Ovary (tissue), 9 donors: ENCODE data around the gene ATXN10. TPM values are rescaled to one million over a fixed set of nuclear protein-coding genes. Genes with fewer than 3 reads are reported as not detected.
A peak's percentile ranks its signal among the peaks of the same experiment; 100 is the strongest.

Experiments
- DNase-seq, 5 donors: peaks; one replicate each; pipeline ENCODE4 v3.0.0-alpha.2; 2019 to 2020
- H3K27ac ChIP-seq, 2 donors: fragments of 200-600 bp; one replicate each; pipeline versions ENCODE4 v1.5.1 to v1.8.0; 2019 to 2022
- H3K27me3 ChIP-seq: fragments of 200-600 bp; one replicate; pipeline ENCODE4 v1.8.0; 2022
- H3K36me3 ChIP-seq: fragments of 200-600 bp; sonication (generic); one replicate; pipeline ENCODE4 v1.5.1; 2019
- H3K4me1 ChIP-seq: one replicate; pipeline ENCODE4 v1.8.1; 2013; ENCODE audit warnings: mild to moderate bottlenecking, moderate library complexity; ENCODE audit not compliant: insufficient read depth
- H3K4me3 ChIP-seq: fragments of 200-600 bp; sonication (generic); one replicate; pipeline ENCODE4 v1.5.1; 2017
- H3K9me3 ChIP-seq, 2 donors: fragments of 200-600 bp in 1 of 2; sonication (generic) in 1 of 2; one replicate each; pipeline versions ENCODE4 v1.5.1 to v1.8.1; 2013 to 2019; ENCODE audit warnings: mild to moderate bottlenecking in 1 of 2, moderate library complexity in 1 of 2
- EP300 ChIP-seq: sonication (generic); formaldehyde crosslinking; IDR thresholded peaks from one replicate; pipeline ENCODE4 v1.6.1; 2017; ENCODE audit warnings: antibody characterized with exemption
- POLR2A ChIP-seq: fragments of 450-650 bp; IDR thresholded peaks from one replicate; pipeline ENCODE4 v1.6.1; 2017; ENCODE audit warnings: antibody characterized with exemption, mild to moderate bottlenecking, moderate library complexity
- WGBS, 3 donors: extraction: QIAGEN DNeasy Blood & Tissue Kit in 1 of 3; methylation state at CpG; one replicate each; pipeline versions ENCODE4 v1.1.5 to v1.1.7; 2013 to 2017; 5-methylcytosine and 5-hydroxymethylcytosine counted together
- intact Hi-C, 4 donors: fragments of 100-400 bp; cut with DNase I; formaldehyde crosslinking; loops; one replicate each; pipeline versions ENCODE4 v1.11.0 to v1.15.1; 2022 to 2023
- polyA plus RNA-seq, 2 donors: library from polyadenylated mRNA; stranded (reverse); fragments of 200-250 nt in 1 of 2; fragments of 350-450 nt in 1 of 2; fragmentation: Illumina TruSeq in 1 of 2; extraction: RNeasy Lipid Tissue Mini Kit (QIAGEN cat#74804) in 1 of 2; gene quantifications; one replicate each; pipeline ENCODE4 v1.2.3, GENCODE V29; 2013 to 2014
- total RNA-seq, 7 donors: library from RNA; depleted of rRNA in 2 of 7; stranded (reverse); fragments of >200 nt in 2 of 7; fragmentation: NEBNext Ultra II Directional in 3 of 7; extraction: Animal tissue kit (Norgen Biotek cat#: 25700) in 3 of 7; gene quantifications; one replicate each; pipeline versions ENCODE4 v1.1.0 to v1.2.4, GENCODE V29; 2016 to 2023
- TF ChIP-seq, protein P1 (sequence below), 3 donors: fragments of 450-650 bp in 2 of 3; fragments of 200-600 bp in 1 of 3; IDR thresholded peaks; one replicate each; pipeline versions ENCODE4 v1.5.1 to v1.8.0; 2016 to 2022; ENCODE audit warnings: antibody characterized with exemption in 3 of 3, mild to moderate bottlenecking in 1 of 3
- donor health status: DM: no; HTN: no; CAD: no; lungs with moderate emphysema.
- donor health status: DM: no; HTN: no; CAD: no.
- donor health status: Bipolar disorder and iron deficiency.
- donor health status: DM: yes; HTN: yes; CAD: no.
- donor health status: DM: no; HTN: no; CAD: no.
- donor health status: DM: yes; HTN: yes; CAD: no.

Gene ATXN10
- total and polyA plus RNA-seq, 9 donors: 77.4 to 241 (median 175) TPM

DNA sequence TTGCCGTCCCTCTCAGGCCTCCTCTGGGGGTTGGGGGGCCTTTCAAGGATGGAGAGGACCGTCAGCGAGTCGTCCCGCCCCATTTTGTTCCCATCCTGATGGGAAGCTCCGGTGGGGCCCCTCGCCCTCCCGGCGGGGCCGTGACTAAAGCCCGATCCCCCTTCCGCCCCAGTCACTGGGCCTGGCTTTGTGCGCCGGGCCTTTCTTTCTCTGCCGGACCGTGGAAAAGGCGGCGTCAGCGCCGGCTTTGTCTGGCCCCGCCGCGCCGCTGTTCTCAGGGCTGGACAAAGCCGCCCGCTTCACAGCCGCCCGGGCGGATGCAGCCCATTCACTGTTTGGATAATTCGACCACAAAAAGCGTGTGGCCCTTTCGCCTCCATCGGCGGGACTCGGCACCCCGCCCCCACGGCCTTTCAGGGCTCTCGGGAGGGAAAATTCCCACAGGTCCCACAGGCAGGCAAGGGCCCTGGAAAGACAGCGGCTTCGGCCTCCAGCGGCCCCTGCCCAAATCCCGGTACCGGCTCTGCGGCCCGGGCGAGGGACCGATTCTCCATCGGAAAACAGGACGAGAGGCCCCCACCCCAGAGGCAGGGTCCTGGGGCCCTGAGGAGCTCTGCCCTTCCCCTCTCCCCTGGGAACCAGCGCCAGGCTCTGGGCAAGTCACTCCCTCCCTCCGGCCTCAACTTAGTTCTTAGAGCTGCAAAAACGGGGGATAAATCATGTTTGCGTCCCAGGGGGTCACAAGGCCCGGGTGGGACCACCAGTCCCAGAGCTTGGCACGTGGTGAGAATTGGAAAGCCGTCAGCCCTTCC, 218.1 kb downstream of the ATXN10 start:
- no peak overlapping the region for H3K4me3 ChIP-seq
- 18 to 35% (median 24%) methylated on average over 48 to 56 of the region's 56 CpGs for WGBS, 3 donors
- no peaks in the 10 kb centered on the region for H3K4me1 ChIP-seq
- DNase-seq: peak in 1 of 5 donors; percentile 9
- intact Hi-C loops: no loop called here
- no peaks in the 10 kb centered on the region for H3K9me3 ChIP-seq
- no peak overlapping the region for H3K27ac ChIP-seq
- H3K36me3 ChIP-seq: no peaks in the 10 kb centered on the region
- TF ChIP-seq EP300 (no peak), POLR2A (no peak)
- TF ChIP-seq, protein P1, sequence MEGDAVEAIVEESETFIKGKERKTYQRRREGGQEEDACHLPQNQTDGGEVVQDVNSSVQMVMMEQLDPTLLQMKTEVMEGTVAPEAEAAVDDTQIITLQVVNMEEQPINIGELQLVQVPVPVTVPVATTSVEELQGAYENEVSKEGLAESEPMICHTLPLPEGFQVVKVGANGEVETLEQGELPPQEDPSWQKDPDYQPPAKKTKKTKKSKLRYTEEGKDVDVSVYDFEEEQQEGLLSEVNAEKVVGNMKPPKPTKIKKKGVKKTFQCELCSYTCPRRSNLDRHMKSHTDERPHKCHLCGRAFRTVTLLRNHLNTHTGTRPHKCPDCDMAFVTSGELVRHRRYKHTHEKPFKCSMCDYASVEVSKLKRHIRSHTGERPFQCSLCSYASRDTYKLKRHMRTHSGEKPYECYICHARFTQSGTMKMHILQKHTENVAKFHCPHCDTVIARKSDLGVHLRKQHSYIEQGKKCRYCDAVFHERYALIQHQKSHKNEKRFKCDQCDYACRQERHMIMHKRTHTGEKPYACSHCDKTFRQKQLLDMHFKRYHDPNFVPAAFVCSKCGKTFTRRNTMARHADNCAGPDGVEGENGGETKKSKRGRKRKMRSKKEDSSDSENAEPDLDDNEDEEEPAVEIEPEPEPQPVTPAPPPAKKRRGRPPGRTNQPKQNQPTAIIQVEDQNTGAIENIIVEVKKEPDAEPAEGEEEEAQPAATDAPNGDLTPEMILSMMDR (IDR thresholded peaks at IDR 0.05): no peak
- H3K27me3 ChIP-seq: no peaks in the 10 kb centered on the region

DNA sequence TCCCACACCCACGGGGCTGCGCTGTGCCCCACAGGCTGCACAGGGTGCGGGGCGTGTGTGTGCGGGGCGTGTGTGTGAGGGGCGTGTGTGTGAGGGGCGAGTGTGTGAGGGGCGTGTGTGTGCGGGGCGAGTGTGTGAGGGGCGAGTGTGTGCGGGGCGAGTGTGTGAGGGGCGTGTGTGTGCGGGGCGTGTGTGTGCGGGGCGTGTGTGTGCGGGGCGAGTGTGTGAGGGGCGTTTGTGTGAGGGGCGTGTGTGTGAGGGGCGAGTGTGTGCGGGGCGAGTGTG, 218.7 kb downstream of the ATXN10 start:
- Histone ChIP-seq H3K36me3 (no peaks in the 10 kb centered on the region), H3K4me1 (no peaks in the 10 kb centered on the region), H3K27ac (no peak overlapping the region), H3K9me3 (no peaks in the 10 kb centered on the region), H3K27me3 (no peaks in the 10 kb centered on the region), H3K4me3 (no peak overlapping the region)
- TF ChIP-seq, protein P1 (IDR thresholded peaks at IDR 0.05): no peak
- TF ChIP-seq EP300 (no peak), POLR2A (no peak)
- DNase-seq: no peak
- intact Hi-C loops: no loop called here
- 89 to 93% (median 93%) methylated on average over 23 to 26 of the region's 26 CpGs for WGBS, 3 donors

DNA sequence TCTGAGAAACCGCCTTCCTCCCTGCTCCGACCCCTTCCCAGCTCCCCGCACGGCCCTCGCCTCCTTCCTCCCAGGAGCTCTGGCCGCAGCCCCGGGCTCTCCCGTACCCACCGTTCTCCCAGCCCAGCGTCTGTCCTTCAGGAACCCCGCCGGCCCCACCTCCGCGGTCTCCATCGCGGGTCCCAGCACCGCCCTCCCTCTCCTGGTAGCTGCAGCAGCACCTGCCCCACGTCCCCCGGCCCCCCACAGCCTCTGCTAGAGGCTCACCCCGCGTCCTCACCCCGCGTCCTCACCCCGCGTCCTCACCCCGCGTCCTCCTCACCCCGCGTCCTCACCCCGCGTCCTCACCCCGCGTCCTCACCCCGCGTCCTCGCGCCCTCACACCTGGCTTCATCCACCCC, 219.4 kb downstream of the ATXN10 start:
- peak in 1 of 5 donors; percentile 7 for DNase-seq
- Histone ChIP-seq H3K36me3 (no peaks in the 10 kb centered on the region), H3K27me3 (no peaks in the 10 kb centered on the region), H3K4me3 (no peak overlapping the region), H3K9me3 (no peaks in the 10 kb centered on the region), H3K27ac (no peak overlapping the region), H3K4me1 (no peaks in the 10 kb centered on the region)
- intact Hi-C loops: no loop called here
- 61 to 78% (median 70%) methylated on average over 37 of the region's 37 CpGs for WGBS, 3 donors
- TF ChIP-seq EP300: no peak
- TF ChIP-seq POLR2A: no peak
- TF ChIP-seq, protein P1 (IDR thresholded peaks at IDR 0.05): no peak

DNA sequence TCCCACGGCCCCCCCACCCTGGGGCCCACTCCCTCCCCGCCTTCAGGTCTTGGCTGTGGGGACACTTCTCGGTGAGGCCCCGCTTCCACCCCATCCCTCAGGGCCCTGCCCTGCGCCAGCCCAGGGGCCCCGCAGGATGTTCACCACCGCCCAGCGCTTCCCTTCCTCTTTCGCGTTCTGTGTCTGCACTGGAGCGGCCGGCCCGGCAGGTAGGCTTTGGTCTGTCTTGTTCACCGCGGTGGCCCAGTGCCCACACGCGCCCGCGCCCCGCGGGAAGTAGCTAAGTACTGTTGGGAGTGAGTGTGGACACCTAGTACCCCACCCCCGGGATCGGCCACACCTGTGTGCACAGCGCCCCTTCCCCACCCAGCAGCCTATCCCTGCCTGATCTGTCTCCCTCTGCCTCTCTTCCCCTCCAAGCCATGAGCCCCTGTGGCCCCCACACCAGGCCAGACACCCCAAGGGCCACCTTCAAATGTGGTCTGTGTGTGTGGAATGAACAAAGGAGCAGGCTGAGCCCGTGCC, 219.9 kb downstream of the ATXN10 start:
- WGBS, 3 donors: 69 to 74% (median 70%) methylated on average over 25 of the region's 25 CpGs
- Histone ChIP-seq H3K27ac (no peak overlapping the region), H3K9me3 (no peaks in the 10 kb centered on the region), H3K4me1 (no peaks in the 10 kb centered on the region), H3K4me3 (no peak overlapping the region), H3K36me3 (no peaks in the 10 kb centered on the region), H3K27me3 (no peaks in the 10 kb centered on the region)
- peak in 1 of 5 donors; percentile 7 for DNase-seq
- intact Hi-C loops: no loop called here
- no peak for TF ChIP-seq POLR2A
- TF ChIP-seq, protein P1 (IDR thresholded peaks at IDR 0.05): no peak
- TF ChIP-seq EP300: no peak
